HL-60 (cell line): ENCODE results near the gene ATP13A1.

Experiments used
- DNase-seq, 2 experiments: peaks; one replicate each; pipeline ENCODE4 v3.0.0-alpha.2; 2010 to 2020; ENCODE audit warnings: low read depth in 1 of 2, low spot score in 1 of 2
- H3K27ac ChIP-seq: fragments of 250-450 bp; sonication (Bioruptor Pico); replicated peaks from 2 replicates; pipeline ENCODE4 v1.5.1; 2020; ENCODE audit warnings: mild to moderate bottlenecking, moderate library complexity
- H3K27me3 ChIP-seq: fragments of 250-450 bp; sonication (Bioruptor Pico); 2 replicates; pipeline ENCODE4 v1.5.1; 2021; ENCODE audit warnings: mild to moderate bottlenecking, moderate library complexity; ENCODE audit not compliant: insufficient read depth, poor library complexity, severe bottlenecking
- H3K4me3 ChIP-seq: replicated peaks from 2 replicates; pipeline ENCODE4 v1.5.1; 2011; ENCODE audit warnings: mild to moderate bottlenecking, control low read depth, low read length; ENCODE audit not compliant: insufficient read depth
- CTCF ChIP-seq: IDR thresholded peaks from one replicate; pipeline ENCODE4 v1.5.1; 2011; ENCODE audit warnings: low read length, control low read depth, inconsistent platforms; ENCODE audit not compliant: insufficient read depth
- GABPA ChIP-seq: IDR thresholded peaks from 2 replicates; pipeline ENCODE4 v1.6.1; 2012; ENCODE audit warnings: low read depth
- POLR2AphosphoS5 ChIP-seq: IDR thresholded peaks from 2 replicates; pipeline ENCODE4 v1.6.1; 2012; ENCODE audit warnings: low read depth
- REST ChIP-seq: IDR thresholded peaks from 2 replicates; pipeline ENCODE4 v1.6.1; 2012; ENCODE audit warnings: low read depth; ENCODE audit not compliant: insufficient replicate concordance
- SPI1 ChIP-seq: IDR thresholded peaks from 2 replicates; pipeline ENCODE4 v1.6.1; 2012; ENCODE audit warnings: low read depth, mild to moderate bottlenecking, borderline replicate concordance

The ATP13A1 gene

GRCh38 chr19:19636573-19637185 is 26.8 kb downstream of the ATP13A1 start:
- no peak for TF ChIP-seq GABPA
- TF ChIP-seq SPI1 = no peak
- TF ChIP-seq POLR2AphosphoS5 = no peak
- TF ChIP-seq CTCF = no peak
- TF ChIP-seq REST = no peak
- no peak overlapping the region for H3K27ac ChIP-seq
- no peak overlapping the region for H3K4me3 ChIP-seq
- DNase-seq = no peak
- no peaks in the 10 kb centered on the region for H3K27me3 ChIP-seq

GRCh38 chr19:19635313-19635702 is 28.2 kb downstream of the ATP13A1 start:
- TF ChIP-seq REST = no peak
- TF ChIP-seq CTCF = no peak
- TF ChIP-seq GABPA = no peak
- TF ChIP-seq POLR2AphosphoS5 = no peak
- TF ChIP-seq SPI1 = no peak
- H3K27me3 ChIP-seq = no peaks in the 10 kb centered on the region
- no peak overlapping the region for H3K4me3 ChIP-seq
- no peak for DNase-seq
- no peak overlapping the region for H3K27ac ChIP-seq

GRCh38 chr19:19634516-19635312 is 28.8 kb downstream of the ATP13A1 start:
- Histone ChIP-seq H3K27me3 (no peaks in the 10 kb centered on the region), H3K27ac (no peak overlapping the region), H3K4me3 (no peak overlapping the region)
- no peak for TF ChIP-seq CTCF
- no peak for TF ChIP-seq SPI1
- TF ChIP-seq POLR2AphosphoS5 = no peak
- no peak for TF ChIP-seq GABPA
- no peak for TF ChIP-seq REST
- no peak for DNase-seq
